Body of pancreas (tissue), 4 donors: Measurements from ENCODE around the gene FAM107B.

ENCODE experiments used
- POLR2A ChIP-seq, 3 donors: fragments of 450-650 bp; IDR thresholded peaks; one replicate each; pipeline ENCODE4 v1.6.1; 2016; ENCODE audit warnings: antibody characterized with exemption in 3 of 3, mild to moderate bottlenecking in 2 of 3
- TF ChIP-seq, protein P1 (sequence below), 7 experiments: fragments of 450-650 bp in 4 of 7; fragments of 200-600 bp in 3 of 7; sonication (generic) in 3 of 7; IDR thresholded peaks; one replicate each; pipeline ENCODE4 v1.5.1; 2016 to 2019; ENCODE audit warnings: antibody characterized with exemption in 7 of 7

GRCh38 chr10:14543904-14544210 lies 230.8 kb downstream of the FAM107B start:
- TF ChIP-seq, protein P1, sequence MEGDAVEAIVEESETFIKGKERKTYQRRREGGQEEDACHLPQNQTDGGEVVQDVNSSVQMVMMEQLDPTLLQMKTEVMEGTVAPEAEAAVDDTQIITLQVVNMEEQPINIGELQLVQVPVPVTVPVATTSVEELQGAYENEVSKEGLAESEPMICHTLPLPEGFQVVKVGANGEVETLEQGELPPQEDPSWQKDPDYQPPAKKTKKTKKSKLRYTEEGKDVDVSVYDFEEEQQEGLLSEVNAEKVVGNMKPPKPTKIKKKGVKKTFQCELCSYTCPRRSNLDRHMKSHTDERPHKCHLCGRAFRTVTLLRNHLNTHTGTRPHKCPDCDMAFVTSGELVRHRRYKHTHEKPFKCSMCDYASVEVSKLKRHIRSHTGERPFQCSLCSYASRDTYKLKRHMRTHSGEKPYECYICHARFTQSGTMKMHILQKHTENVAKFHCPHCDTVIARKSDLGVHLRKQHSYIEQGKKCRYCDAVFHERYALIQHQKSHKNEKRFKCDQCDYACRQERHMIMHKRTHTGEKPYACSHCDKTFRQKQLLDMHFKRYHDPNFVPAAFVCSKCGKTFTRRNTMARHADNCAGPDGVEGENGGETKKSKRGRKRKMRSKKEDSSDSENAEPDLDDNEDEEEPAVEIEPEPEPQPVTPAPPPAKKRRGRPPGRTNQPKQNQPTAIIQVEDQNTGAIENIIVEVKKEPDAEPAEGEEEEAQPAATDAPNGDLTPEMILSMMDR (IDR thresholded peaks at IDR 0.05) = no peak
- TF ChIP-seq POLR2A (IDR thresholded peaks at IDR 0.05) = no peak
